Left ventricle myocardium inferior (tissue), 1 donor: ENCODE data around the gene SHISAL2A. TPM values are rescaled to one million over a fixed set of nuclear protein-coding genes. Genes with fewer than 3 reads are reported as not detected.

Experiments used
- DNase-seq: peaks from one replicate; pipeline ENCODE4 v3.0.0-alpha.2; 2020
- H3K27ac ChIP-seq: fragments of 200-600 bp; replicated peaks from 2 replicates; pipeline ENCODE4 v1.8.0; 2021
- H3K27me3 ChIP-seq: fragments of 200-600 bp; 2 replicates; pipeline ENCODE4 v1.8.0; 2021; ENCODE audit warnings: low read depth
- H3K36me3 ChIP-seq: fragments of 200-600 bp; 2 replicates; pipeline ENCODE4 v1.8.0; 2021
- H3K4me1 ChIP-seq: fragments of 200-600 bp; 2 replicates; pipeline ENCODE4 v1.8.0; 2021
- H3K4me3 ChIP-seq: fragments of 200-600 bp; 2 replicates; pipeline ENCODE4 v1.8.0; 2021; ENCODE audit warnings: mild to moderate bottlenecking, moderate library complexity
- H3K9me3 ChIP-seq: fragments of 200-600 bp; replicated peaks from 2 replicates; pipeline ENCODE4 v1.8.0; 2021
- CTCF ChIP-seq: fragments of 200-600 bp; IDR thresholded peaks from 2 replicates; pipeline ENCODE4 v1.8.0; 2021; ENCODE audit warnings: antibody characterized with exemption, mild to moderate bottlenecking, borderline replicate concordance
- intact Hi-C: fragments of 100-400 bp; cut with micrococcal nuclease; formaldehyde crosslinking; loops from one replicate; pipeline ENCODE4 v1.11.0; 2022
- total RNA-seq: library from RNA; stranded (reverse); fragmentation: NEBNext Ultra II Directional; extraction: Animal tissue kit (Norgen Biotek cat#: 25700); gene quantifications from one replicate; pipeline ENCODE4 v1.2.1, GENCODE V29; 2021
- donor health status: DM: no; HTN: yes; CAD: no; lungs with severe emphysema.

SHISAL2A gene
- total RNA-seq, 1 donor from 2014 or later: not detected

DNA sequence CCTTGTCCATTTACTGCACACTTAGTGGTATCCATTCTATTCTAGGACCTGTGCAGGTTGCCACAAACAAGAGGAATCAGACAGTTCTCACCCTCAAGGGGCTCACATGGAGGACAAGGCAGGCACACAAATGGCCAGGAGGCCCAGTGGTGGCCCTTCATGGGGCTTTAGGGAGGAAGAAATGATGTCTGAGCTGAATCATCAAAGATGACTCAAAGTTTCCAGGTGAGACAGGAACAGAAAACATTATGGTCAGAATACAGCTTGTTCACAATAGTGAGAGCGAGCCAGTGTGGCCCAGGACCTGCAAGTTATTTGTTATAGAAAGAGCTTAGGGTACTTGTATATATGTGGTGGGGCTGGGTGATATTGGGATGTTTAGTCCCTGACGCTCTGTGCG is 26.4 kb downstream of the SHISAL2A start:
- H3K27ac ChIP-seq: no peak overlapping the region

DNA sequence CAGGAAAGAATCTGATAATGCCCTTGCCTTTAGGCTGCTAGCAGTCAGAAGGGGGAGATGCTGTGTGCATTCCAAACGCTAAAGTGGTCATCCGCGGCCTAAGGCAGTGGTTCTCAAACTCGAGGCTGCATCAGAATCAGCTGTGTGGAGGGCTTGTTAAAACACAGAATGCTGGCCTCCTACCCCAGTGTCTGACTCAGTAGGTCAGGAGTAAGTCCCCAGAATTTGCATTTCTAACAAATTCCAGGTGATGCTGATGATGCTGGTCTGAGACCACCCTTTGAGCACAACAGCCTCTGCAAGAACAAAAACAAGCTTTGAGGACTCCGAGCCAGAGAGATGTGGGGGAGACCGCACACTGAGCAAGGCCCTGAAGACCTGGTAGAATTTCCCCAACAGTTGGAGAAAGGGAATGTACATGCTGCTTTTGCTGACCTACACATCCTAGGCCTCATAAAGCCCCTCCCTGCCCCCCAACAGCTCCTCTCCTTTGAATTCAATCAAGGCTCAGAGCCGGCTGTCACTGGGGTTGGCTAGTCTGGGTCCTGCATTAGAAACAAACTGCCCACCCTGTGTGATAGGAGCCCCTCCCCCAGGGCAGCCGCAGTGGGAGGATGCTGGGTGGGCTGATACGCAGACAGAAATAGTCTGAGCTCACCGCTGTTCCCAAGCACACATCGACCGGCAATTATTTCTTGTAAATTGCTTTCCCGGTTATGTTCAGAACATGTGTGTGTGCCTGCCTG is 27.1 kb downstream of the SHISAL2A start:
- TF ChIP-seq CTCF: no peak
- intact Hi-C loops: no loop called here
- Histone ChIP-seq H3K4me3 (no peak overlapping the region), H3K27ac (no peak overlapping the region), H3K36me3 (no peaks in the 10 kb centered on the region), H3K9me3 (no peaks in the 10 kb centered on the region), H3K27me3 (no peaks in the 10 kb centered on the region), H3K4me1 (no peaks in the 10 kb centered on the region)
- no peak for DNase-seq

More for the DNA sequence above, 26.4 kb downstream of the SHISAL2A start:
- H3K36me3 ChIP-seq: no peaks in the 10 kb centered on the region
- no peak for TF ChIP-seq CTCF
- no peaks in the 10 kb centered on the region for H3K9me3 ChIP-seq
- H3K4me1 ChIP-seq: no peaks in the 10 kb centered on the region
- intact Hi-C loops: no loop called here
- DNase-seq: no peak
- H3K27me3 ChIP-seq: no peaks in the 10 kb centered on the region
- no peak overlapping the region for H3K4me3 ChIP-seq

DNA sequence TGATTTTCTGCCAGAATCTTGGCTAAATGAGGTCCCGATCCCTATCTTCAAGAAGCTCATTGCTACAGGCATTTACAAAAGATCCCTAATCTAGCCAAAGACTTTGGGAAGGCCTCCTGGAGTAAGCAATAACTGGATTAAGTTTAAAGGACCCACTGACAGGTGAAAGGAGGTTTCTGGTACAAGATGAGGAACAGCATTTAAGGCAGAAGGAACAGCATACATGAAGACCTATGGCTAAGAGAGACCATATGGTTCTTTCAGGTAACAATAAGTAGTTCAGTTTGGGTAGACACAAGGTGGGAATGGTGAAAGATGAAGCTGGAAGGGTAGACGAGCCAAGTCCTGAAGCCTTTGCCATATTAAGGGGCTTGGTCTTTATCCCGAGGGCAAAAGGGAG is 27.8 kb downstream of the SHISAL2A start:
- Histone ChIP-seq H3K4me1 (no peaks in the 10 kb centered on the region), H3K4me3 (no peak overlapping the region), H3K27me3 (no peaks in the 10 kb centered on the region), H3K27ac (no peak overlapping the region), H3K9me3 (no peaks in the 10 kb centered on the region), H3K36me3 (no peaks in the 10 kb centered on the region)
- TF ChIP-seq CTCF: no peak
- DNase-seq: no peak
- intact Hi-C loops: no loop called here

- TF ChIP-seq CTCF: no peak
- no peaks in the 10 kb centered on the region for H3K36me3 ChIP-seq
Measured at GRCh38 chr1:52662645-52663313, 29.8 kb downstream of the SHISAL2A start.

GRCh38 chr1:52663716-52664115 is 30.7 kb downstream of the SHISAL2A start:
- Histone ChIP-seq H3K9me3 (no peaks in the 10 kb centered on the region), H3K36me3 (no peaks in the 10 kb centered on the region), H3K4me1 (no peaks in the 10 kb centered on the region), H3K27me3 (no peaks in the 10 kb centered on the region), H3K27ac (no peak overlapping the region), H3K4me3 (no peak overlapping the region)
- DNase-seq: no peak
- intact Hi-C loops: no loop called here
- no peak for TF ChIP-seq CTCF

More at GRCh38 chr1:52662645-52663313, 29.8 kb downstream of the SHISAL2A start:
- Histone ChIP-seq H3K27me3 (no peaks in the 10 kb centered on the region), H3K4me1 (no peaks in the 10 kb centered on the region), H3K27ac (no peak overlapping the region), H3K9me3 (no peaks in the 10 kb centered on the region), H3K4me3 (no peak overlapping the region)
- intact Hi-C loops: no loop called here
- DNase-seq: no peak
